Measurements from ENCODE around the gene ARFGAP1.

GRCh38 chr20:63268671-63269439 lies 3.8 kb upstream of the ARFGAP1 start:
- TF ChIP-seq CTCF (IDR thresholded peaks at IDR 0.05) (no peak), POLR2A (IDR thresholded peaks at IDR 0.05) (no peak)

Measured in uterus (tissue), 2 donors.